NCI-H1048 (cell line): Measurements from ENCODE around the gene SOD3.

ENCODE experiments used
- DNase-seq: peaks from one replicate; lab custom pipeline; 2025; lab: John Stamatoyannopoulos, UW

Gene SOD3

GRCh38 chr4:24794916-24795665 is at the start of gene SOD3:
Gene SOD3 (plus strand): TSS chr4:24795573. CDS start chr4:24799522, 3,949 bp downstream.
- DNase-seq = no peak

- DNase-seq = no peak
These were observed 48.0 kb upstream of the SOD3 start for GRCh38 chr4:24747234-24747975.

GRCh38 chr4:24748023-24748422 is 47.4 kb upstream of the SOD3 start:
- no peak for DNase-seq

- DNase-seq = no peak
These were observed 46.5 kb upstream of the SOD3 start for GRCh38 chr4:24748758-24749350.

- DNase-seq = no peak
These were observed 45.3 kb upstream of the SOD3 start for GRCh38 chr4:24750106-24750505.

GRCh38 chr4:24751926-24752539 is 43.3 kb upstream of the SOD3 start:
- DNase-seq = no peak

GRCh38 chr4:24753519-24753918 is 41.9 kb upstream of the SOD3 start:
- DNase-seq = no peak

- no peak for DNase-seq
These were observed 40.8 kb upstream of the SOD3 start for GRCh38 chr4:24754571-24754970.

- no peak for DNase-seq
These were observed 31.6 kb upstream of the SOD3 start for GRCh38 chr4:24763631-24764297.

- no peak for DNase-seq
These were observed 31.0 kb upstream of the SOD3 start for GRCh38 chr4:24764345-24764744.

- no peak for DNase-seq
These were observed 29.9 kb upstream of the SOD3 start for GRCh38 chr4:24765376-24765988.

GRCh38 chr4:24768006-24768405 is 27.4 kb upstream of the SOD3 start:
- DNase-seq = no peak

GRCh38 chr4:24768604-24769003 is 26.8 kb upstream of the SOD3 start:
- no peak for DNase-seq

- DNase-seq = no peak
These were observed 25.8 kb upstream of the SOD3 start for GRCh38 chr4:24769571-24769970.

GRCh38 chr4:24770032-24770584 is 25.3 kb upstream of the SOD3 start:
- DNase-seq = no peak

GRCh38 chr4:24770667-24771066 is 24.7 kb upstream of the SOD3 start:
- no peak for DNase-seq

GRCh38 chr4:24771241-24771640 is 24.1 kb upstream of the SOD3 start:
- no peak for DNase-seq

- DNase-seq = no peak
These were observed 23.2 kb upstream of the SOD3 start for GRCh38 chr4:24772061-24772705.

- no peak for DNase-seq
These were observed 22.4 kb upstream of the SOD3 start for GRCh38 chr4:24772952-24773351.

- no peak for DNase-seq
These were observed 20.9 kb upstream of the SOD3 start for GRCh38 chr4:24774452-24774851.
